ENCODE results near the gene COIL. TPM values are rescaled to one million over a fixed set of nuclear protein-coding genes. Genes with fewer than 3 reads are reported as not detected.

Gene COIL
- total RNA-seq, 1 donor from 2014 or later: 17.4 TPM

DNA sequence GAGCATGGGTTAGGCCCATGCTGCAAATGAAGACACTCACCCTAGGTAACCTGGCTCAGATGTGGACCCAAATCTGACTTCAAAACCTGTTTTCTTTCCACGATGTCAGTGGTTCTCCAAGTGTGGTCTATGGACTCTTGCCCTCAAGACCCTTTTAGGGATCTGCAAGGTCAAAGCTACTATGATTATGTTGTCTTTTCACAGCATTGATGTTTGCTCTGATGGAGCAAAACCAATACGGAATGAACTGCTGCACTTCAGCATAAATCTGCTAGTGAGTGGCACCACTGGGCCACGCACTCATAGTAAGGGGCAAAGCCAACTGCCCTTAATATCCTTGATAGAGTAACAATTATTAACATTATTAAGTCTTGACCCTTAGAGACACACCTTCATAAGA is 25.4 kb downstream of the COIL start:
- DNase-seq: no peak

DNA sequence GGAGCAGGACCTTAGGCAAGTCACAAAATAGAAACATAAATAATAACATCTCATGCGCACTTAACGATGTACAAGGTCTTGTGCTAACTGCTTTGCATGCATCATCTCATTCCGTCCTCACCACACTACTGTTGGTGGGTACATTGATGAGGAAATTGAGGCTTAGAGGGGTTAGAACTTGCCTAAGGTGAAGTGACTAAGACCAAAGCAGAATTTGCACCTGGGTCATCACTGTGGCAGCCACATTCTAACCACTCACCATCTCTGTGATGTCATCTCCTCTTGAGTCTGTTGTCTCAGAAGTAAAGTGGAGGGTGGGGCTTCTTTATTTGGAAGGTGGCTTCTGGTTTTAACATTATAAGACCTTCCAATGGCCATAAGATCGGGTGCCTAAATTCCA is 26.6 kb downstream of the COIL start:
- DNase-seq: no peak

DNA sequence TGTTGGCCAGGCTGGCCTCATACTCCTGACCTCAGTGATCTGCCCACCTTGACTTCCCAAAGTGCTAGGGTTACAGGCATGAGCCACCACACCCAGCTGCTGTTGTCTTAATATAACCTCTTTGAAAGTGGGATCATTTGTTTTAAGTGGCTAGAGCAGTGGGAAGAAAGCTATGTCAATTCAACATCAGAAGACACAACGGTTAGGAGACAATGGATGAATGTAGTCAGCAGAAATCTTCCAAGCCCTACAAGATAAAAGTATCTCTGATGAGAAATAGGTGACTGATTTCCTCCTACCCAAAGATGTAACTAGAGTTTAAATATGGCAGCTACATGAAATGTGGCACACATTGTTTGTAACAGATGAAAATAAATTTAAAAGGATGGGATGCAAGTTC is 27.0 kb downstream of the COIL start:
- no peak for DNase-seq

DNA sequence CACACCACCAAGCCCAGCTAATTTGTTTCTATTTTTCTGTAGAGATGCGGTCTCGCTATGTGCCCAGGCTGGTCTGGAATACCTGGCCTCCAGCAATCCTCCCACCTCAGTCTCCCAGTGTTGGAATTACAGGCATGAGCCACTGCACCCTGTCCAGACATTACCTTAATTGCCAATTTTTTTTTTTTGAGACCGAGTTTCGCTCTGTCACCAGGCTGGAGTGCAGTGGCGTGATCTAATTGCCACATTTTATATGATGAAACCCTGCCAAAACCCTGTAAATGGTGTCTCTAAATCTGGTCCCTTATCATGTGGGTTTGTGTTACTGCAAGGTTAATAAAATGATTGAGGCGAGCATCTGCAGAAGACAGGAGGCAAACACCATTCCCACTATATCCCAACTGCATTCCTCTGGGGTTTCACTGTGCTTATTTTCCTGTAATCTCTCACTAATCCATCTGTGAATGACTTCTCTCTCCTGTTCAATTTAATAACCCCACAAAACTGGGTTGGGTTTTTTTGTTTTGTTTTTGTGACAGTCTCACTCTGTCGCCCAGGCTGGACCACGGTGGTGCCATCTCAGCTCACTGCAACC is 27.6 kb downstream of the COIL start:
- no peak for DNase-seq

DNA sequence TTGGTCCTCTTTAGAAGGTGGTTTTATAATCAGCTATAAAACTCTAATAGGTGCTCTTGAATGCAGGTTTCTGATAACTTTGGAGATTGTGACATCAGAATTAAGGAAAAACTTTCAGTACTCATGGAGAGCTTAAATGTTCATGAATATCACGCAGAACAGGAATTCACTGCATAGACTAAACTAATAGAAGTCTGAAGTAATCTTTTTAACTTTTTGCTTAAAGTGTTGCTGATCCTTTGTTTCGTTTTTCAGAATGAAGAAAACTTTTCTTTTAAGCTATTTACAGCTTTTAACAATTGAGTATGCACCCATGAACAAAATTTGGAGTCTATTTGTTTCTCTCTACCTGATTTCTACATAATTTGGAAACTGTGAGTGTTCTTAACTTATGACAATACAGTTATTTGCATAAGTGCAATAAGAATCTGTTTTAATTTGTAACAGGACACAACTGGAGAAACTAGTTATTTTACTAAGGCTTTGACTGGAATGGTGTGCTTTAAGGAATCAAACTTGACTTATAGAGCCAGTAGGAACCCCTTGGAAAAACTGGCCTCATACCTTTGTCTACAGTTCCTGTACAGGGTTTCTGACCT is 30.0 kb downstream of the COIL start:
- DNase-seq: no peak

DNA sequence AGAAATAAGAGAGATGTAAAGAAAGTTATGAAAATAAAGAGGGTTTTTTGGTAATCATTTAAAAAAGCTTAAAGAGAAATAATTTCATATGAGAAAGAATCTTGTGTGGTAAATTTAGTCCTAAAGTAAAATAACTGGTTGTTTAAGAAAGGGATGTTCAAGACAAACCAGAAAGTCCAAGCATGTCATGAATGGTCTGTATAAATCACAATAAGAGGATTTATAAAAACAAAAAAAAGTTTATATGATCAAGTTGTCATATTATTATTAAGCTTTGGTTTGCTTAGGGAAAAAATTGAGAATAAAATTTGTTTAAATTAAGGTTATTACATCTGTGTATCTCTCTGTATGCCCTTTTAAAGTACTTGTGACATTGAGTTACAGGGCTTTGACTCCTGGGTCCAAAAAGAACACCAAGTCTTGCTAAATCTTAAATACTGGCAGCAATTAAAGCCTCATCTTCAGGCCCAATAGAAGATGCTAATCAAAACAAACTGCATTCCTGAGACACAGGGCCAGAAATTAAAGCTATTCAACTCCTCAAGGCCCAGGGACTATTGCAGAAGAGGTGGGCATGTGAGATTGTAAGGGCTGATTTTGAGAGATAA is 31.4 kb downstream of the COIL start:
- DNase-seq: no peak

DNA sequence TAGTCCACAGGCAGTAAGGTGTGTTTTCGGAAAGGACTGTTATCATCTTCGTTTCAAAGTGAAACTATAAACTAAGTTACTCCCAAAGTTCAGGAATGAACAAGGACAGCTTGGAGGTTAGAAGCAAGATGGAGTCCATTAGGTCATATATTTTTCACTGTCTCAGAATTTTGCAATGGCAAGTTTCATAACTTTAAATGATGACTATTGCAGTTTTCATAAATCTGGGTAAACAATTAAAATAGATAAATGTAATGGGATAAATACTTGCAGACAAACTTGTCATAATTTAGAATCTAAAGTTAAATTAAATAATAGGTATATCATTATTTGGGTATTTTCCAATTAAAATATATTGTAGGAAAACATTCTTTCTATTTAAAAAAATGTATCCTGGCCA is 32.3 kb downstream of the COIL start:
- DNase-seq: no peak

DNA sequence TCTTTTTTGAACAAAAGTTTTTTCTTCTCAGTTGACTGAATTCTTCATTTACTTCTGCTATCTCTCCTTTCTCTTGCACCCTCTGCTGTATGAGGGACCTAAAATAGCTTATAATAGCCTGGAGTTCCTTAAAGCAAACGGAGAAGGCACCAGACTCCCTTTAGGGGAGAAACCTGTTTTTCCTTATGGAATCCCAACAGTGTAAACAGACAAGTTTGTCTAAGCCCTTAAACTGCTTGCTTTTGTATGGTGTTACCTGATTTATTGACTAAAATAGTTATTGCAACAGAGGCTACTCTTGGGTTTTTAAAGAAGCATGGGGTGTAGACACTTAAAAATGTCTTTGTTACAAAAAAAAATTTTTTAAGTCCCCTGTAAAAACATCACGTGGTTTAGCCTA is 34.1 kb downstream of the COIL start:
- DNase-seq: no peak

DNA sequence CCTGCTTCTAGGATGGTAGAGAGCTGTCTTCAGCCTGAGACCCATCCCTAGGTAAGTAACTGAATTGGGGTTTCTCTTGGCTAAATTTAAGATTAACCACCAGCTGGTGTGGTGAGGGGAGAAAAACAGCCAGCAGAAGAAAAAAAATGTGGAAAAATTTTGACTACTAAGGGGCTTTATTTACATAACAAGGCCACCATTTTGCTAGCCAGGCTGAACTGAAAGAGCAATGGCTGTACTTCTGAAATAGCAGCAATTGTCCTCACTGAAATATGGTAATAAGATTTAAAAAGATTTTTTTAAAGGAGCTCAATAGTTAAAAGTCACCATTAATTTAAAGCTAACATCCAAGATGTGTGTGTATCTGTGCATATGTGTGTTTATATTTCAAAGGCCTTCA is 34.6 kb downstream of the COIL start:
- DNase-seq: no peak

DNA sequence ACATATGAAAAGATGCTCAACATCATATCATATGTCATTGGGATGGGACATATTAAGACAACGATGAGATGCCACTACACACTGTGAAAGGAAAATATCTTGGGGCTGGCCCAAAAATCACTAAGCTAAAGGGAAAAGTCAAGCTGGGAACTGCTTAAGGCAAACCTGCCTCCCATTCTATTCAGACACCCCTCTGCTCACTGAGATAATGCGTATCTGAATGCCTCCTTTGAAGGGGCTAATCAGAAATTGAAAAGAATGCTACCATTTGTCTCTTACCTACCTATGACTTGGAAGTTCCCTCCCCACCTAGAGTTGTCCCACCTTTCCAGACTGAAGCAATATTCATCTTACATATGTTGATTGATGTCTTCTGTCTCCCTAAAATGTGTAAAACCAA is 35.8 kb downstream of the COIL start:
- DNase-seq: no peak

DNA sequence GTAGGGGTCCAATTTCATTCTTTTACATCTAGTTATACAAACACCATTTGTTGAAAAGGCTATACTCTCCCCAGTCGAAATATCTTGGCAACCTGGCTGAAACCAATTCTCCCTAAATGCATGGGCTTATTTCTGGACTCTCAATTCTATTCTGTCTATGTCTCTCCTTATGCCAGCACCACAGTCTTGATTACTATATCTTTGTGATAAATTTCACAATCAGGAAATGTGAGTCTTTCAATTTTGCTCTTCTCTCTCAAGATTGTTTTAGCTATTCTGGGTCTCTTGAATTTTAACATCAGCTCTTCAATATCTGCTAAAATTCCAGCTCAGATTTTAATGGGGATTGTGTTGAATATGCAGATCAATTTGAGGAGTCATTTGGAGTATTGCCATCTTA is 41.1 kb downstream of the COIL start:
- DNase-seq: no peak

DNA sequence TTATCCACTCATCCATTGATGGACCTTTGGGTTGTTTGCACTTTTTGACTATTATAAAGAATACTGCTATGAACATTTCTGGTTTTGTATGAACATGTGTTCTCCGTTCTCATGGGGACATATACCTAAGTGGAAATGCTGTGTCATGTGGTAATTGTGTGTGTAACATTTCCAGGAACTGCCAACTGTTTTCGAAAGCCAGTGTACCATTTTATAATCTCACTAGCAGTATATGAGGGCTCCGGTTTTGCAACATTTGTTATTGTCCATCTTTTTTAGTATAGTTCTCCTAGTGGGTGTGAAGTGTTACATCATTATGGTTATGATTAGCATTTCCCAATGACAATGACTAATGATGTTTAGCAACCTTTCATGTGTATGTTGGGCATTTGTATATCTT is 41.9 kb downstream of the COIL start:
- no peak for DNase-seq

DNA sequence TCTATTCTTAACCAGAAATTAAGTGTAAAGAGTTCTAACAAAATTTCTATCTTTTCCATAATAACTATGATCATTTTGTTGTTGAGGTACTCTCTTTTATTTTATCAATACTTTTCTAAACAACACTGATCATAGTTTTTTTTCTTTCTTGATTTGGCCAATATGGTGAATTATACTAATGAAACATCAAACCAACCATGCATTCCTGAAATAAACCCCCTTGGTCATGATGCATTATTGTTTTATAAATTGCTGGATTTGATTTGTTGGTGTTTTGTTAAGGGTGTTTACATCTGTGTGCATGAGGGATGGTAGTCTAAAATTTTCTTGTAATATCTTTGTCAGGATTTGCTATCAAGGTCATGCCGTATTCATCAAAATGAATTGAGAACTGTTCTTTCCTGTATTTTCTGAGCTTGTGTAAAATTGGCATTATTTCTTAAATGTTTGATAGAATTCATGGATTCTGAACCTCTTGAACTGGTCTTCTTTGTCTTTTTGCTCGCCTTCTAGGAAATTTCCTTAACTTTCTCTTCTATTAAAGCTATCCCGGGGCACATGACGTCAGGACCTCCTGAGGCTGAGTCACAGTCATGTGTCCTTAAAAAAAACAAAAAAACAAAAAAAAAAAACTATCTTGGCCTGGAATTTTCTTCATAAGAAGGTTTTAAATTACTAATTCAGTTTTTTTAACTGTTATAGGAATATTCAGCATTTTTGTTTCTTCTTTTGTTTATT is 43.1 kb downstream of the COIL start:
- no peak for DNase-seq

DNA sequence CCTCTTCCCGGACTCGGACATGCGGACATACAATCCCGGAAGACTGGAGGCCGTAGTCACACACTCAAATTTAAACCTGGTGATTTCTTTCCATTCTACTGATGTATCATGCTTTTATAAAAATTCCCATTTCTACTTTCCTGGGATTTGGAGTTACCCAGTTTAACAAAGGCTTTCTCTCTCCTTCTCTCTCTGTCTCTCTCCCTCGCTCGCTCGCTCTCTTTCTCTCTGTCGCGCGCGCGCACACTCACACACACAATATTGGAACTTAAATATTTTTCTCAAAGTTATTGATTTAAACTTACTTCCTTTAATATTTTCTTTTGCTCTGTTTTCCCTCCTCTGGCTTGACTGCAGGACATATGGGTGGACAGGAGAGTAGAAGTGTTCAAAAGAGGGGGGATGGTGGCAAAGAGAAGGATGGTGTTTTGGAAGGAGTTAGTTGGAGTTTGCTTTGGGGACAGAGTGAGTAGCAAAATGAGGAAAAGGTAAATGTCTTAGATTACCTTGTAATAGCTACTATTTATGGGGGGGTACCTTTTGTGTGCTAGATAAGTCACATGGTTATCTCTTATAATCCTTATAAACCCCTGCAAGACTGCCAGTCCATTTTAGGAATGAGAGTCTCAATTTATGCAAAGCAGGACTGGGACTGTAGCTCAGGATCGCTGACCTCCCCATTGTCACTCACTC is 46.1 kb downstream of the COIL start:
- DNase-seq: no peak

DNA sequence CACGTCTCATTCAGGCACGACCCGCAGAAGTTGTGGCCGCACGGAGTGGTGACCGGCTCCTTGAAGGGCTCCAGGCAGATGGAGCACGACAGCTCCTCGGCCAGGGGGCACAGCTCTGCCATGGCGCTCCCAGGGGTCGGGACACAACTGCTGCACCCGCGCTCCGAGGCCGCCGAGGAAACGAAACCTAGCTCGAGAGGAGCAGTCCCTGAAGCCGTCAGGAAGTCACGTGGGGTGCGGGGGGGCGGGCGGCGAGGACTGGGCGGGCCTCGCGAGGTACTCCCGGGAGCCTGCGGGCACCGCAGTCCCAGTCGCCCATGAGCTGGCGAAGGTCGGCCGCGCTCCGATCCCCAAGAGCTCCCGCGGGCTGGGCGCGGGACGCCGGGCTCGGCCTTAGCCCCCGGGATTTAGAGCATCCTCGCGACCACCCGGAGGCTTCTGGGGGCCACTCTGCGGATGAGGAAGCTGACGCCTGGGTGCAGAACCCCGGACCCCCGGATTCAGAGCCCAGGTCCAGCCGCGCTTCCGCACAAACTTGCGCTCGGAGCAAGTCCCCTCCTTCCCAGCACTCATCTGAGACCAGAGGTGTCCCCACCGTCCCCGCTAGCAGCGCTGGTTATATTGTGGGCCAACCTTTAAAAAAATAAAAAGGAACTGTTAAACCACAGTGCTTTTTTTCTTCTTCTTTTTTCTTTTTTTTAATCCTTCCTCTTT is 46.8 kb downstream of the COIL start, which contains the start of gene TRIM25:
Gene TRIM25, minus strand, starts transcription at position 183 of the 714 bp plus-strand sequence. Its CDS starts 61 bp downstream, at position 122.
- peak; percentile 91 for DNase-seq

DNA sequence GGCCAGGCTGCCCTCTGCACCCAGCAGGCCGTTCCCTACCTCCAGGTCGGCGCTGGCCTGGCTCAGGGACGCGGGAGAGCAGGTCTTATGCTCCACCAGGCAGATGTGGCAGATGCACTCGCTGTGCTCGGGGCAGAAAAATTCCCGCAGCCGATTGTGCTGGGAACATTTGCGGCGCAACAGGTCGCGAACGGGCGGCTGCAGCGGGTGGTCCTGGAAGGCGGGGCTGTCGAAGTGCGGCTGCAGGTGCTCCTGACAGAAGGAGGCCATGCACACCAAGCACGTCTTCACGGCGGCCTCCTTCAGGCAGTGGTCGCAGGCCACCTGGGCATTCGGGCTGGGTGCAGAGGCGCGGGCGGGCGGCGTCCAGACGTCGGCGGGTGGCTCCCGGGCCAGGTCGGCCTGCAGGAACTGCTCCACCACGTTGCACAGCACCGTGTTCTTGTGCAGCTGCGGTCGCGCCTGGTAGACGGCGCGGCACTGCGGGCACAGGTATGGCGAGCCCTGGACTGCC is 47.4 kb downstream of the COIL start:
- DNase-seq: no peak

DNA sequence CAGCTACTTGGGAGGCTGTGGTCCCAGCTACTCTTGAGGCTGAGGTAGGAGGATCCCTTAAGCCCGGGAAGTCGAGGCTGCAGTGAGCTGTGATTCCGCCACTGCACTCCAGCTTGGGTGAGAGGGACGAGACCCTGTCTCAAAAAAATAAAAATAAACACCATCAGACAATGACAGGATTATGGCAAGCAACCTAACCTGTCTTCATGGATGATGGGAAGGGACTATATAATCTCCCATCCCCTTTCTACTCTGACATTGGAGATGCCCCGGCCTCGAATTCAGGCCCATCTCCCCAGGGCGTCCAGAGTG is 47.9 kb downstream of the COIL start:
- DNase-seq: no peak

DNA sequence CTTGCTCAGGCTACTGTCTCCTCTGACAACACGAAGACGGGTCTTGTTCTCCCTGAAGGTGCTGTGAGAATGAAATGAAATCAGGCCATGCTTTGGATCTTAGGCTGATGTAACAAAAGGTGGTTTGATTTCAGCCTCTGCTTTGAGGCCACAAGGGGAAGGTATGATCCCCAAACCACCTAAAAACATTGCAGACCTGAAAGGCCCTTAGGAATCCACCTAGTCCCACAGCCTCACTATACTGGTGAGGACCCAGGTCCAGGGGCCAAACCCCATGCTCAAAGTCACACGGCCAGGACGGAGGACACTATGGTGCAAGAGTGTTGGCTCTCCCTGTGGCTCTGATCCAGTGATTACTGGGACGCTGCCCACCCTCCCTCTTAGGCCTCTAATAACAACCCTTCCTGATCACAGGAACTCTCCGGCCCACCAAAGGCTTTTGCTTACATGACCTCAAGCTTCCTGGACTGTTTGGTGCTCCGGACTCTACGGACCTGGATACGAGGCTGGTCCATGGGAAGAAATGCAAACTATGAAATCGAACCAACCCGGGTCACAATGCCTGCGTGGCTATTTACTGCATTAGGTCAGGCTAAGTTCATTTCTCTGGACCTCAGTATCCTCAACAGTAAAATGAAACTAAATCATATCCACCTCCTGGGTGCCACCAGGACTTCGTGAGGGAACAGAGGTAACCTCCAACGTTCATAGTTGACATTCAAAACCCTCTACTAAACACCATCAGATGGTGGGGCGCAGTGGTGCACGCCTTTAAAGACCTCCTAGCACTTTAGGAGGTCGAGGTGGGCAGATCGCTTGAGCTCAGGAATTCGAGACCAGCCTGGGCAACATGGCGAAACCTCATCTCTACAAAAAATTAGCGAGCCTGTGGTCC is 48.5 kb downstream of the COIL start:
- no peak for DNase-seq

DNA sequence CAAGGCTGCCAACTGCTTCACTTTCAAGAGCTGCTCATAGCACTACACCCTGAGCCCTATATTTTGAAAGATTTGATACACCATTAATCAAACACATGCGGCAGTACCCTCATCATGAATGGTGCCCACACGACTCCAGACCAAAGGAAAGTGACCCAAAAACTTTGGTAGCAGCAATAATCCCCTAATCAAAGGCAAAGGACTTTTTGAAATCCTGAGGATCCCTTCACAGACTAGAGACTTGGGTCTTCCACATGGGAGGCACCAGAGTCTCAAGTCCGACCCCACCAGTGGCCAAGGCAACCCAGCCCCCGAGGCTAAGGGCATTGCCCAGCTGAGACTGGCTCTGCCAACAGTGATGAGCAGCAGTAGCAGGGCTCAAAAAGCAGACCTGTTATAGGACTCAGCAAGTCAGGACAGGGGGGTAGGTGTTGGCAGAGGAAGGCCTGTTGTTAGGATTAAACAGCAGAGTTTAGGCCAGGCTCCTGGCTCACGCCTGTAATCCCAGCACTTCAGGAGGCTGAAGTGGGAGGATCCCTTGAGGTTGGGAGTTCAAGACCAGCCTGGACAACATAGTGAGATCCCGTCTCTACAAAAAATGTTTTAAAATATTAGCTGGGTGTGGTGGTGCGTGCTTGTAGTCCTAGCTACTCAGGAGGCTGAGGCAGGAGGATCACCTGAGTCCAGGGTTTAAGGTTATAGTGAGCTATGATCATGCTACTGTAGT is 50.2 kb downstream of the COIL start:
- DNase-seq: no peak

All from tongue (tissue), 2 donors.